Ovary (tissue), 3 donors: ENCODE data around the gene CCL24.

Experiments
- CTCF ChIP-seq, 3 donors: fragments of 450-650 bp in 2 of 3; fragments of 200-600 bp in 1 of 3; IDR thresholded peaks; one replicate each; pipeline versions ENCODE4 v1.5.1 to v1.8.0; 2016 to 2022; ENCODE audit warnings: antibody characterized with exemption in 3 of 3, mild to moderate bottlenecking in 1 of 3
- EP300 ChIP-seq: sonication (generic); formaldehyde crosslinking; IDR thresholded peaks from one replicate; pipeline ENCODE4 v1.6.1; 2017; ENCODE audit warnings: antibody characterized with exemption
- POLR2A ChIP-seq: fragments of 450-650 bp; IDR thresholded peaks from one replicate; pipeline ENCODE4 v1.6.1; 2017; ENCODE audit warnings: antibody characterized with exemption, mild to moderate bottlenecking, moderate library complexity
- donor health status: DM: no; HTN: no; CAD: no.

GRCh38 chr7:75854233-75854632 is 40.6 kb upstream of the CCL24 start:
- TF ChIP-seq CTCF (IDR thresholded peaks at IDR 0.05) (no peak), POLR2A (no peak), EP300 (no peak)
